HG02885 (cell line): ENCODE results near the gene FGD2.

Experiments
- ATAC-seq: cut with Tn5 transposase; IDR thresholded peaks from one replicate; pipeline ENCODE4 v1.9.1; 2021; ENCODE audit warnings: mild to moderate bottlenecking; ENCODE audit not compliant: unreplicated experiment, poor library complexity

FGD2 gene

GRCh38 chr6:36970892-36971842 is 34.3 kb upstream of the FGD2 start:
- ATAC-seq = no peak

GRCh38 chr6:36971921-36972673 is 33.4 kb upstream of the FGD2 start:
- no peak for ATAC-seq

- ATAC-seq = no peak
Measured at GRCh38 chr6:36973190-36973589, 32.3 kb upstream of the FGD2 start.

- ATAC-seq = no peak
Measured at GRCh38 chr6:36973647-36974046, 31.8 kb upstream of the FGD2 start.

GRCh38 chr6:36975231-36976006 is 30.0 kb upstream of the FGD2 start:
- ATAC-seq = no peak

- no peak for ATAC-seq
Measured at GRCh38 chr6:36976007-36976264, 29.5 kb upstream of the FGD2 start.

- ATAC-seq = no peak
Measured at GRCh38 chr6:36976509-36976908, 28.9 kb upstream of the FGD2 start.

GRCh38 chr6:36976931-36977330 is 28.5 kb upstream of the FGD2 start:
- ATAC-seq = no peak

GRCh38 chr6:36977470-36977941 is 27.9 kb upstream of the FGD2 start:
- ATAC-seq = no peak

- ATAC-seq = no peak
Measured at GRCh38 chr6:36978421-36979346, 26.8 kb upstream of the FGD2 start.

- ATAC-seq = no peak
Measured at GRCh38 chr6:36979347-36979742, 26.1 kb upstream of the FGD2 start.

GRCh38 chr6:36980129-36980528 is 25.3 kb upstream of the FGD2 start:
- ATAC-seq = no peak

GRCh38 chr6:36980876-36981619 is 24.4 kb upstream of the FGD2 start:
- no peak for ATAC-seq

GRCh38 chr6:36983538-36983937 is 21.9 kb upstream of the FGD2 start:
- no peak for ATAC-seq

GRCh38 chr6:36984581-36985416 is 20.7 kb upstream of the FGD2 start:
- no peak for ATAC-seq

GRCh38 chr6:36985417-36985807 is 20.0 kb upstream of the FGD2 start:
- ATAC-seq = no peak

GRCh38 chr6:36985808-36986703 is 19.4 kb upstream of the FGD2 start, which contains the start of gene MTCH1:
TSS of gene MTCH1 (minus strand) at chr6:36986196. CDS start at chr6:36986173, 23 bp downstream.
- peak; percentile 89 for ATAC-seq
